HG02981 (cell line): ENCODE data around the gene ALDH3A1.

Experiments used
- ATAC-seq: cut with Tn5 transposase; IDR thresholded peaks from one replicate; pipeline ENCODE4 v1.9.1; 2021; ENCODE audit warnings: mild to moderate bottlenecking, moderate library complexity; ENCODE audit not compliant: unreplicated experiment

ALDH3A1 gene

GRCh38 chr17:19705771-19706770 is 42.0 kb downstream of the ALDH3A1 start:
- ATAC-seq = no peak

- ATAC-seq = no peak
Observed at GRCh38 chr17:19705201-19705600, 42.9 kb downstream of the ALDH3A1 start.

GRCh38 chr17:19703828-19704613 is 44.1 kb downstream of the ALDH3A1 start:
- no peak for ATAC-seq

- no peak for ATAC-seq
Observed at GRCh38 chr17:19703106-19703827, 44.8 kb downstream of the ALDH3A1 start.

- no peak for ATAC-seq
Observed at GRCh38 chr17:19702217-19702641, 45.9 kb downstream of the ALDH3A1 start.
